ENCODE results near the gene TNFRSF8.

Gene TNFRSF8

GRCh38 chr1:12097321-12097720, 34.2 kb downstream of the TNFRSF8 start:
- TF ChIP-seq CTCF (IDR thresholded peaks at IDR 0.05; ENCODE audit: insufficient read depth, low read length, poor library complexity, severe bottlenecking), result no peak
- no peak for TF ChIP-seq EZH2phosphoT487 (conservative IDR thresholded peaks at IDR 0.05; ENCODE audit: low read length)
- Histone ChIP-seq H3K4me3 (ENCODE audit: insufficient read depth, low read length, poor library complexity, severe bottlenecking) (no peak overlapping the region), H3K27ac (ENCODE audit: low read depth, low read length) (no peak overlapping the region), H3K9me3 (ENCODE audit: insufficient read depth, low read length) (no peaks in the 10 kb centered on the region), H4K20me1 (ENCODE audit: low read depth, low read length) (no peaks in the 10 kb centered on the region), H3K27me3 (ENCODE audit: low read length) (no peaks in the 10 kb centered on the region), H3F3A (ENCODE audit: insufficient read depth) (no peaks in the 10 kb centered on the region), H2AFZ (ENCODE audit: low read depth, low read length, severe bottlenecking) (no peak overlapping the region), H3K36me3 (ENCODE audit: low read length) (no peaks in the 10 kb centered on the region), H3K79me2 (ENCODE audit: insufficient read depth, low read length) (no peaks in the 10 kb centered on the region), H3K9me2 (replicated peaks; ENCODE audit: insufficient read depth, low read length) (no peaks in the 10 kb centered on the region), H3K4me2 (ENCODE audit: low read depth, low read length, poor library complexity, severe bottlenecking) (no peak overlapping the region), H3K9ac (ENCODE audit: low read length) (no peak overlapping the region)

GRCh38 chr1:12098786-12099185, 35.7 kb downstream of the TNFRSF8 start:
- Histone ChIP-seq H4K20me1 (ENCODE audit: low read depth, low read length) (no peaks in the 10 kb centered on the region), H3K36me3 (ENCODE audit: low read length) (no peaks in the 10 kb centered on the region)

GRCh38 chr1:12099610-12100009, 36.5 kb downstream of the TNFRSF8 start:
- no peaks in the 10 kb centered on the region for H3F3A ChIP-seq (ENCODE audit: insufficient read depth)
- H3K4me3 ChIP-seq (ENCODE audit: insufficient read depth, low read length, poor library complexity, severe bottlenecking), result no peak overlapping the region
- H4K20me1 ChIP-seq (ENCODE audit: low read depth, low read length), result no peaks in the 10 kb centered on the region
- H3K36me3 ChIP-seq (ENCODE audit: low read length), result no peaks in the 10 kb centered on the region
- H3K27me3 ChIP-seq (ENCODE audit: low read length), result no peaks in the 10 kb centered on the region
- H3K9ac ChIP-seq (ENCODE audit: low read length), result no peak overlapping the region
- H3K27ac ChIP-seq (ENCODE audit: low read depth, low read length), result no peak overlapping the region
- H3K9me2 ChIP-seq (replicated peaks; ENCODE audit: insufficient read depth, low read length), result no peaks in the 10 kb centered on the region
- no peak overlapping the region for H3K4me2 ChIP-seq (ENCODE audit: low read depth, low read length, poor library complexity, severe bottlenecking)
- H2AFZ ChIP-seq (ENCODE audit: low read depth, low read length, severe bottlenecking), result no peak overlapping the region
- H3K79me2 ChIP-seq (ENCODE audit: insufficient read depth, low read length), result no peaks in the 10 kb centered on the region
- TF ChIP-seq CTCF (IDR thresholded peaks at IDR 0.05; ENCODE audit: insufficient read depth, low read length, poor library complexity, severe bottlenecking), result no peak
- TF ChIP-seq EZH2phosphoT487 (conservative IDR thresholded peaks at IDR 0.05; ENCODE audit: low read length), result no peak
- no peaks in the 10 kb centered on the region for H3K9me3 ChIP-seq (ENCODE audit: insufficient read depth, low read length)

More at GRCh38 chr1:12098786-12099185, 35.7 kb downstream of the TNFRSF8 start:
- no peak overlapping the region for H3K4me3 ChIP-seq (ENCODE audit: insufficient read depth, low read length, poor library complexity, severe bottlenecking)
- no peaks in the 10 kb centered on the region for H3K9me2 ChIP-seq (replicated peaks; ENCODE audit: insufficient read depth, low read length)
- H3K9ac ChIP-seq (ENCODE audit: low read length), result no peak overlapping the region
- no peak overlapping the region for H2AFZ ChIP-seq (ENCODE audit: low read depth, low read length, severe bottlenecking)
- no peaks in the 10 kb centered on the region for H3K27me3 ChIP-seq (ENCODE audit: low read length)
- no peaks in the 10 kb centered on the region for H3K79me2 ChIP-seq (ENCODE audit: insufficient read depth, low read length)
- TF ChIP-seq EZH2phosphoT487 (conservative IDR thresholded peaks at IDR 0.05; ENCODE audit: low read length) (no peak), CTCF (IDR thresholded peaks at IDR 0.05; ENCODE audit: insufficient read depth, low read length, poor library complexity, severe bottlenecking) (no peak)
- no peak overlapping the region for H3K27ac ChIP-seq (ENCODE audit: low read depth, low read length)
- no peaks in the 10 kb centered on the region for H3F3A ChIP-seq (ENCODE audit: insufficient read depth)
- no peaks in the 10 kb centered on the region for H3K9me3 ChIP-seq (ENCODE audit: insufficient read depth, low read length)
- H3K4me2 ChIP-seq (ENCODE audit: low read depth, low read length, poor library complexity, severe bottlenecking), result no peak overlapping the region

Data from SU-DHL-6 (cell line).